Stimulated activated CD4-positive, alpha-beta T cell treated with anti-CD3 and anti-CD28 coated beads, Interleukin-15, amount 100 ng/mL, for 48 hours (primary cell): Measurements from ENCODE around the gene SPRYD3.
"Not testable (repeated sequence)": the region's sequence is repeated elsewhere in the genome, so short reads cannot be mapped to it uniquely, and the experiment has no call there.

Experiments
- DNase-seq, 2 donors: peaks; one replicate each; pipeline ENCODE4 v3.0.0-alpha.2; 2020; ENCODE audit warnings: low read depth in 2 of 2

Gene SPRYD3, protein sequence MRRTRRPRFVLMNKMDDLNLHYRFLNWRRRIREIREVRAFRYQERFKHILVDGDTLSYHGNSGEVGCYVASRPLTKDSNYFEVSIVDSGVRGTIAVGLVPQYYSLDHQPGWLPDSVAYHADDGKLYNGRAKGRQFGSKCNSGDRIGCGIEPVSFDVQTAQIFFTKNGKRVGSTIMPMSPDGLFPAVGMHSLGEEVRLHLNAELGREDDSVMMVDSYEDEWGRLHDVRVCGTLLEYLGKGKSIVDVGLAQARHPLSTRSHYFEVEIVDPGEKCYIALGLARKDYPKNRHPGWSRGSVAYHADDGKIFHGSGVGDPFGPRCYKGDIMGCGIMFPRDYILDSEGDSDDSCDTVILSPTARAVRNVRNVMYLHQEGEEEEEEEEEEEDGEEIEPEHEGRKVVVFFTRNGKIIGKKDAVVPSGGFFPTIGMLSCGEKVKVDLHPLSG

DNA sequence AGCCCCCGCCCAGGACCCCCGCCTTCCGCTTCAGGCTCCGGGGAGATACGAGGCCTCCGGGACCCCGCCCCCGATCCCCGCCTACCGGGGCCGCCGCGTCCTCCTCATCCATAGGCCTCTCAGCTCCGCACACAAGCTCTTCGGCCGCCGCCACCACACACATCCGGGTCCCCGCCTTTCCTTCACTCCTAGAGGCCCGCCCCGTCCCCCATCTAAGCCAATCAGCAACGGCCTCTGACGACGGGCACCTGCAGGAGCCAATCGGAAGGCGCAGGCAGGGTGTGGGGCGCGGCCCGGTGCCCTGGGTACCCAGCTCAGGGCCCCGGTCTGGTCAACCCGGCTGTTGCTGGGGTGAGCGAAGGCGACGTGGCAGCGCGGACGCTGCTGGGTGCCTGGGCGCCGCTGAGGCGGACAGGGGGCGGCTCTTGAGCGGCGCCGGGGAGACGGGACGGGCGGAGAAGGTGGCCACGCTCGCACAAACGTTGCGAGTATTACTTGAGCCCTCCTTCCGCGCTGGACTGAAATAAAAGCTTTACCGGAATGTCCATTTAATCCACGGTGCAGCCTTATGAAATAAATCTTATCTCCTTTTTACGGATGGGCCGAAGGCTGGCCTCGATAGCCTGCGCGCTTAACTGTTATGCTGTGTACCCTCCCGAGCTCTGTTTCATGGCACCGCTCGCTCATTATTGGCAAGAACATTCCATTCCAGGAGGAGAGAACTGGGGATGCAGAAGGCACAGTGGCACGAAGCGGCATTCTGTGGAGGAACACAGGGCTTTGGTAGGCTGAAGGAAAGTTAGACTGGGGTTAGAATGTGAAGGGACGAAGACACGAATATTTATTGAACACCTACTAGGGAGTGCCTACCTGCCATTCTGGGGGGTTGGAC lies at the start of gene SPRYD3:
SPRYD3 (minus strand) TSS at position 165 of the 892 bp plus-strand sequence; CDS start at position 108, 57 bp downstream.
- DNase-seq: peak; percentile 92 to 95

DNA sequence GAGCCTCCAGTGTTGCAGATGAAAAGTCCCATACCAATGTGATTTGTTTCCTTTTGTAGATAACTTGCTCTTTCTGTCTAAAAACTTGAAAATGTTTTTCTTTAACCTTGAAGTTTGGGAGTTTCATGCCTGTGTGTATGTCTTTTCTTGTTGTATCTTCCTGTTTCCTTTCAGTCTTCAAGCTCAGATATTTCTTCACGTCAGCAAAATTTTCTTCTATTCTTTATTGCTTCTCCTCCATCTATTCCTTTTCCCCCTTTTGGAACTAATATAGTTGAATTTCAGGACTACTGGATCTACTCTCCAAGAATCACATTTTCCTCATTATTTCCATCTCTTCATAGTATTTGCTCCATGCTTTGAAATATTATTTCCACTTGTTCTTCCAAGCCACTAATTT lies 48.0 kb upstream of the SPRYD3 start:
- DNase-seq: no peak

DNA sequence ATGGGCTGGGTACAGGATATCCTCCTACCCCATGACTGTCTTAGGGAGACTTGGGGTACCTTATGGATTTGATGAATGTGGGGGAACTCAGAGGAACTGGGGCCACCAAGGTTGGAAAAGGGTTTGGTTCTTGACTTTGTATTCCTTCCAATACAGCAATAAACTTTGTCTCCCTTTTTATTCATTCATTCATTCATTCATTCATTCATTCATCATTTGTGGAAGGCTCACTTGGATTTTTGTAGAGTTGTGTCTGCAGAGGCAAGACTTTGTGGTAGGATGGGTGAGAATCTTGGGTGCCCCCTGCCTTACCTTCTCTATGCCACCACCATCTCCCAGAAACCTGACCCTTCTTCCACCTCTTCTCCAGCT lies 45.1 kb upstream of the SPRYD3 start:
- no peak for DNase-seq

DNA sequence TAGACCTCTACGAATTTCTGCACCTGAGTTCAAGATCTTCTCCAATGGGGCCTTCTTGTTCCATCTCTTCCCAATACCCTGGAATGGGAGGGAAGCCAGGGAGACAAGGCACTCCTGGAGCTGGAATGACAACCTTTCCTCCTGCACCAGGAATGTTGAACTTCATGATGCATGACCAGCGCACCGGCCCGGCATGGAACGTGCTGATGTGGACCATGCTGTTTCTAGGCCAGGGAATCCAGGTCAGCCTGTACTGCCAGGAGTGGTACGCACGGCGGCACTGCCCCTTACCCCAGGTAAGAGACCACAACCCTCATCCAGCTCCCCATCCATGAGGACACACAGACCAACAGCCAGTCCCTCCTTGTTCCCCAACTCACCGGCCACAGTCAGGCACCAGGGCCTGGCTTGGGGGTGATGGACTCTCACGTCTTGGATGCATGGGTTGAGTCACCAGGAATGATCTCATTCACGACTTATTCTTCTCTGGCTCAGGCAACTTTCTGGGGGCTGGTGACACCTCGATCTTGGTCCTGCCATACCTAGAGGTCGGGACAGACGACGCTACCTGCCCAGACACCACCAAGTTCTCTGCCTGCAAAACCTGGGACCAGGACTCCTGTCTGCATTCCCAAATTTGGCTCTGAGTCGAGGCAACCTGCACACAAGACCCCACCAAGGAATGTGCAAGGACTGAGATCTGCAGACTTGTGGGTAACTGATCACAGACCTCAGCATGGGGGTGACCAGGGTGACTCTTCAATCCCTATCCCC lies 44.6 kb upstream of the SPRYD3 start:
- DNase-seq: no peak

DNA sequence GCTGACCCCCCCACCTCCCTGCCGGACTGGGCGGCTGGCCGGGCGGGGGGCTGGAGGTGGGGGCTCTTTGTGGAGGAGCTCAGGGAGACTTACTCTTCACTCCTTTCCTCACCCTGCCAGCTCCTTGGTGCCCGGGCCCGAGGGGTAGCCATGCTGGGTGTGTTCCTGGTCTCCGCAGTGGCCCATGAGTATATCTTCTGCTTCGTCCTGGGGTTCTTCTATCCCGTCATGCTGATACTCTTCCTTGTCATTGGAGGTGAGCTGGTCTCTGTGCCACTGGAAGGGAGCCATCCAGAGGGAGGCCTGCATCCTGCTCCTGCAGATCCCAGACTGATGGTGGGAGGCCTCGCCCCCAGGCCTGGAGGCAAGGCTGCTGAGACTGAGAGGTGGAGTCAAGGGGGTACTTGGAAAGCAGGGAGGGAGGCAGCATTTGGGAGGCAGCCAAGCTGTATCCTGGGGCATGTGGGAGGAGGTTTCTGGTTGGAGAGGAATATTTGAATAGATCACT lies 43.8 kb upstream of the SPRYD3 start:
- no peak for DNase-seq

DNA sequence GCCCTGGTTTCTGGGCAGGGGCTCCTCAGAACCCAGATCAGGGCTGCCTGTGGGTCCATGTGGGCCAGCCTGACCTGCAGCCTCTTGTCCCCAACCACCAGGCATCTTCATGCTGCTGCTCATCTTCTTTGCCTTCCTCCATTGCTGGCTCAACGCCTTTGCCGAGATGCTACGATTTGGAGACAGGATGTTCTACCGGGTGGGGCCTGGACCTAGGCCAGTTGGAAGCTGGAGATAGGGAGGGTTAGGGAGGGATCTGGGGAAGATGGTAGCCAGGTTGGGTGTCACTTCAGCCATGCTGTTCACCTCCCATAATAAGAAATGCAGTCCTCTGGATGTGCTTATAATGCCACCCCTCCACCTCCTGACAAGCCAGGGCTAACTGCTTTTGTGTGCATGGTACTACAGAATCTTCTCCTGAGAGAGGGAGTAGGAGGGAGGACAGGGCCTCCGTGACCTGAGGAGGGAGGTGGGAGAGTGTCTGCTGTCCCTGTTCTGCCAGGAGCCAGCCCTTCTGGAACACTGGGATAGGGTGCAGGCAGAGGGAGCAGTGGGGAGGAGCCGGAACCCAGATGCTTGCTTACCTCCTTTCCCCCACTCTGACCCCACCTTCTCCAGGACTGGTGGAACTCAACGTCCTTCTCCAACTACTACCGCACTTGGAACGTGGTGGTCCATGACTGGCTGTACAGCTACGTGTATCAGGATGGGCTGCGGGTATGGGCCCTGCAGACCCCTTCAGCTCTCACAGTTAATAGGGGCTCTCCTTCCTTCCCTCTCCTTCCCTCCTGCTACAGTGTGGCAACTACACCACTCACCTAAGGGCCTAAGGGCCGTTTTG lies 41.7 kb upstream of the SPRYD3 start:
- DNase-seq: no peak

DNA sequence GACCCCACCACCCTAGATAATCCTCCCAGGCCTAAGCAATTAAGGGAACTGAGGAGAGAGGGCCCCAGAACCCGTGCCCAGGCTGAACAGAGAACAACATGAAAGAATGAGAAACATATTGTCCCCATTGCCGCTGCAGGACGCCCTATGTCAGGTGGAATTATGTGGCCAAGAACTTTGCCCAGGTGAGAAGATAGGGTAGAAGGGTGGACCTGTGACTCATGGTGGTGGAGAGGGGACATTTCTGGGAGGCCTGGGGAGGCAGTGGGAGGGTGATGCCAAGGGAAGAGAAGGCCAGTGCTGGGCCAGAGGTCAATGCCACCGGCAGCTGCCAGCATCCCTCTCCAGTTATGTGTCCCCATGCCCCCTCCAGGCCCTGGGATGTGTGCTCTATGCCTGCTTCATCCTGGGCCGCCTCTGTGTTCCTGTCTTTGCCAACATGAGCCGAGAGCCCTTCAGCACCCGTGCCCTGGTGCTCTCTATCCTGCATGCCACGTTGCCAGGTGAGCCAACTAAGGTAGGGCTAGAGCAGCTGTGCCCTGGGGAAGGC lies 39.6 kb upstream of the SPRYD3 start:
- DNase-seq: no peak

DNA sequence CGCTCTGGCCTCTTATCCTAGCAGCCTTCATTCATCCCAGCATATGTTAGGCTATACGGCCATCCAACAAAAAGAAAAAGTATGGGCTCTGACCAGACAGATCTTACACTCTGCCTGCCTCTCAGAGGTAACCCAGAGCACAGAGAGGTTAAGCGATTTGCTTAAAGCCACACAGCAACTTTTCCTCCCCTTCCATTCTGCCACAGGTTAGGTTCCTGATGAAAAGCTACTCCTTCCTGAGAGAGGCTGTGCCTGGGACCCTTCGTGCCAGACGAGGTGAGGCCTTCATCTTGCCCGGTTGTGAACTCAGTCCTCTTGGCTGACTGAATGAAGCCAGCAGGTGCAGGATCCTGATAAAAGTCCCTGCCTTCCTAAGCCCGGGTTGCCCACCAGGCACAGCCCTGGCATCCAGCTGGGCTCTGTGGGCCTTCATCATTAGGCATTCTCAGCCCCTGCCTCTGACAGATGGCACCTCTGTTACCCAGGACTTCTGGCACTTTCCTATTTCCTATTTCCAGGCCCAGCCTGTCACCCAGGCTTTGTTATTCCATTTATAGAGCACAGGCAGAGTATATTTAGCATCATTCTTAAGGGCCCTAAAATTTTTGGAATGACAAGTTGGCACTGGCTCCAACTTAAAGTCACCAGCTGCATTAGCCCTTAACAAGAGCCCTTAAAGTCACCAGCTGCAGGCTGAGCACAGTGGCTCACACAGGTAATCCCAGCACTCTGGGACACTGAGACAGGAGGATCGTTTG lies 36.9 kb upstream of the SPRYD3 start:
- DNase-seq: no peak

DNA sequence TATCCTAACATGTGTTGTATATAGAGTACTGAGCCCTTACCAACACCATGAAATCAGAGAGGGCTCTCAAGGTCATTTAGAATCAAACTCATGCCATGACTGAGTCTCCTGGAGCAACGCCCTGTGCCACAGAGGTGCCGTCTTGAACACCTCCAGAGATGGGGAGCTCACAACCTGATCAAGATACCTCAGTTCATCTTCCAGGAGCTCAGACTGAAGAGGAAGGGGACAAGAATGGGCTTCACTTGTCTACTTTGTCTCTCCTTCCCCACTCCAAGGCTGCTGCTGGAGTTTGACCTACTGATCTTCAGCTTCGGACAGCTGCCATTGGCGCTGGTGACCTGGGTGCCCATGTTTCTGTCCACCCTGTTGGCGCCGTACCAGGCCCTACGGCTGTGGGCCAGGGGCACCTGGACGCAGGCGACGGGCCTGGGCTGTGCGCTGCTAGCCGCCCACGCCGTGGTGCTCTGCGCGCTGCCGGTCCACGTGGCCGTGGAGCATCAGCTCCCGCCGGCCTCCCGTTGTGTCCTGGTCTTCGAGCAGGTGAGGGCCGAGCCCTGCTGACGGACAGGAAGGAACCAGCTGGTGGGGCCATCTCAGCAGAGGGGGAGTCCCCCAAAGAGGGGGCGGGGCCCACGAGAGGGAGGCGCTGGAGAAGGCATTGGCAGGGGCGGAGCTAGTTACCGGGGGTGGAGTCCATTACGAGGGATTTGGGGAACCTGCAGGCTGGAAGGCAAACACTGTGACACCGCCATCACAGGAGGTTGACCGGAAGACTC lies 36.1 kb upstream of the SPRYD3 start:
- DNase-seq: no peak

DNA sequence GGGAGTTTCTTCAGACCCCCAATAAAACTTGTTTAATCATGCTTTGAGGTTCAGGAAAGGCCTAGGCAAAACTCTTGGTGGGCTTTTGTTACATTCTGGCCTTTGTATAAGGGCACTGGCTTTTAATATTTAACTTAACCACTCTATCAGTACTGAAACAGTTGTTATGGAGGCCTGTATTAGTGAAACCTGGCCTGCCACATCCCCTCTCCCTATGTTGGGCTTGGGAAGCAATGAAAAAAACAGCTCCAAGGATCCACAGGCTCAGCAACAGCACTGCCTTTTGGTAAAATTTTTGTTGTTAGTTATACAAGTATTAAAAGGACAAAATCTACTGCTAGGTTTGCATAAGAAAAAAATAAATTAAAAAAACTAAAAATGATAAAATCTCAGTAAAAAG lies 34.8 kb upstream of the SPRYD3 start:
- no peak for DNase-seq

DNA sequence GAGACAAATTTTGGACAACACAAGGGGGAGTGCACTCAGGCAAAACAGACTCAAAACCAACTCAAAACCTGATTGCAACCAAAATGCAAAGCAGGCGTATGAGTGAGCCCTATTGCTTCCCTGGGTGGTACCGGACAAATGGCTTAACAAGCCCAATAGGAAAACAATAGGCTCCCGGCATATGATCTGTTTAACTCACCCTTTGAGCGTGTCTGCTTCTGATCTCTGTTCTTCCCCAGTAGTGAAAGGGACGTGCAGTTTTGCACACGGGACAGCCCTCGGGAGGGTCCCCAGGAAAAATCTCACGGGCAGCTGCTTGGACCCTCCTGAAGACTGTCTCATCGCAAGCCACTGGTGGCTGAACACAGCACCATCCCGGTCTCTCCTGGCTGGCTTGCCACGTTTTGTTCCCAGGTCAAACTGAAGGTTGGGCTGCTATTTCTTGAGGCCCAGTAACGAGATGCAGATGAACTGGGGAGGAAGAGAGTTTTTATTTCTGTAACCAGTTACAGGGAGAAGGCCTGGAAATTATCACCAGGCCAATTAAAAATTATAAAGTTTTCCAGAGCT lies 34.0 kb upstream of the SPRYD3 start:
- DNase-seq: no peak

DNA sequence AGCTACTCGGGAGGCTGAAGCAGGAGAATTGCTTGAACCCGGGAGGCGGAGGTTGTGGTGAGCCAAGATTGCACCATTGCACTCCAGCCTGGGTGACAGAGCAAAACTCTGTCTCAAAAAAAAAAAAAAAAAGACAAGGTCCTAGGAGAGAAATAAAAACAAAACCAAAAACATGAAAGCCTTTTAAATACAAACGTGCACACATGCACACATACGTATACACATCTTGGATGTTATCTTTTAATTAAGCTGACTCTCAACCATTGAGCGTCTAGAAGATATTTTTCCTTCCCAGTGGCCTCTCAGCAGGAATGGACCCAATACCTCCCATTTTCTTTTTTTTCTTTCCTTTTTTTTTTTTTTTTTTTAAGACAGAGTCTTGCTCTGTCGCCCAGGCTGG lies 33.2 kb upstream of the SPRYD3 start:
- DNase-seq: not testable (repeated sequence)

DNA sequence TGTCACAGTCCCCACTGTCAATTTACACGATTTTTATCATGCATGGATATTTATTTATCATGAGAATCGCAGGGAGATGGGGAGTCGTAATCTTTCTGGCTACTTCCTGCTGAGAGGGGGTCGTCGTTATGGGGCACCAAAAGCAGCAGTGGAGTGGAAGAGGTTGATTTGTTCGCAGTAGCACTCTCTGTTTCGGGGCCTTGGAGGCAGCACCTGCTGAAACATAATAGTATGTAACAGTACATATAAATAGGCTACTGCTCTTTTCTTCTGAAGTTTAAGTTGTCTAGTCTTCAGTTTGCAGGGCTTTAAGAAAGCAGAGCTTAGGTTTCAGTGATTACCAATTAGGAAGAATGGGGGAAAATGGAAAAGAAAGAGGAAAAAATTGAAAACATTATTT lies 27.9 kb upstream of the SPRYD3 start:
- DNase-seq: no peak

DNA sequence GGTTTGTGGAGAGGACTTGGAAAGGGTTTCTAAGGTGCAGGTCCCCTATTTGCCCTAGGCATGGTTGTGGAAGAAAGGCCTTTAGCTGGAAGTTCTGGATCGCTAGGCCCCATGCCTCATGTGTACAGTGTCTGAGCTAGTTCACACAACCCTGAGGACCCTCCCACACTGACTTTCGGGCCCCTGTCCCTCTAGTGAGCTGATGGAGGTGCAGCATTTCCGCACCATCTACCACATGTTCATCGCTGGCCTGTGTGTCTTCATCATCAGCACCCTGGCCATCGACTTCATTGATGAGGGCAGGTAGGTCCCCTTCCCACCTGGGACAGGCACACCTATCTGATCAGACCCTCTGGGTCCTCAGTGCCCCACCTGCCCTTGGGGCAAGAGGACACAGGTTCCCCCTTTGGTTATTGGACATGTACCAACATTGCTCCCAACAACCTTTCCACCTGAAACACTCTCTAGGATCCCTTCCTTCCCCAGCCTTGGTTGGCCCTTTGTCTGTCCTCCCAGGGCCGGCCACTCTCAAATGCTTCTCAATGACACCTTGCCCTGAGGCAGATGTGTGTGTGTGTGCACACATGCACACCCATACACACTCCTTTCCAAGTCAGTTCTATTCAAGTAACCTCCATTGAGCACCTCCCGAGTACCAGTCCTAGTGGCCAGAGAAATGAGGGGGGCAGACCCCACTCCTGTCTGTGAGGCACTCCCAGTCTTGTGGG lies 26.7 kb upstream of the SPRYD3 start:
- no peak for DNase-seq

DNA sequence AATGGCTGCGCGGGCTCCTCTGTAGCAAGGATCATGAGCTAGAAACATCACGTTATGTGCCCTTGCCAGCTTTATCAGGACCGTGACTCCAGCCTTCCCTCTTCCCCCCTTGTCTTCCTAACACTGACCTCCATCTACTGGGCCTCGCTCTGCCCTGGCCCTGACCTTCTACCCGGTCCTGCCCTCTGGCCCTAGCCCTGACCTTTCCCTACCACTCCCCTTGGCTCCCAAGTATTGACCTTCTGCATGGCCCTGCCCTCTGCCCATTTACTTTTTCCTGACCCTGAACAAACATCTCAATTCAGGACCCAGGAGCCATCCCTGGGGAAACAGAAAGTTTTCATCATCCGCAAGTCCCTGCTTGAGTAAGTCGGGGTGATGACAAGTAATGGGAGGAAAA lies 26.1 kb upstream of the SPRYD3 start:
- no peak for DNase-seq

DNA sequence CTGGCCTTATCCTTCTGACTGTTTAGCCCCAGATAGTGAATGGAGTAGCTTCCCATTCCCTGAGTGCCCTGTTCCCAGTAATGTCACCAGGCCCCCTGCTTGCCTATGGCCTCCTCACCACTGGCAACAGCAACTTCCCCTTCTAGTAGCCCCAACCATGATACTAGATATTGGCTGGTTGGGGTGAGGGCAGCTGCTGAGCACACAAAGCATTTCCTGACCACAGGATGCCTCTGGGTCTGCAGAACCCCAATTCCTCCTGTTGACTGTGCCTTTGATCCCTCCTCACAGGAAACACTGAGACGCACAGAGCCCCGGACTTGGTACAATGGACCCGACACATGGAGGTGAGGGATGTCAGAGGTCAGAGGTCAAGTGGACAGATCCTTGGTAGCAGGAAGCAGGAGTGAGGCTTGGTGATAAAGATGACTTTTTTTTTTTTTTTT lies 24.7 kb upstream of the SPRYD3 start:
- DNase-seq: no peak

DNA sequence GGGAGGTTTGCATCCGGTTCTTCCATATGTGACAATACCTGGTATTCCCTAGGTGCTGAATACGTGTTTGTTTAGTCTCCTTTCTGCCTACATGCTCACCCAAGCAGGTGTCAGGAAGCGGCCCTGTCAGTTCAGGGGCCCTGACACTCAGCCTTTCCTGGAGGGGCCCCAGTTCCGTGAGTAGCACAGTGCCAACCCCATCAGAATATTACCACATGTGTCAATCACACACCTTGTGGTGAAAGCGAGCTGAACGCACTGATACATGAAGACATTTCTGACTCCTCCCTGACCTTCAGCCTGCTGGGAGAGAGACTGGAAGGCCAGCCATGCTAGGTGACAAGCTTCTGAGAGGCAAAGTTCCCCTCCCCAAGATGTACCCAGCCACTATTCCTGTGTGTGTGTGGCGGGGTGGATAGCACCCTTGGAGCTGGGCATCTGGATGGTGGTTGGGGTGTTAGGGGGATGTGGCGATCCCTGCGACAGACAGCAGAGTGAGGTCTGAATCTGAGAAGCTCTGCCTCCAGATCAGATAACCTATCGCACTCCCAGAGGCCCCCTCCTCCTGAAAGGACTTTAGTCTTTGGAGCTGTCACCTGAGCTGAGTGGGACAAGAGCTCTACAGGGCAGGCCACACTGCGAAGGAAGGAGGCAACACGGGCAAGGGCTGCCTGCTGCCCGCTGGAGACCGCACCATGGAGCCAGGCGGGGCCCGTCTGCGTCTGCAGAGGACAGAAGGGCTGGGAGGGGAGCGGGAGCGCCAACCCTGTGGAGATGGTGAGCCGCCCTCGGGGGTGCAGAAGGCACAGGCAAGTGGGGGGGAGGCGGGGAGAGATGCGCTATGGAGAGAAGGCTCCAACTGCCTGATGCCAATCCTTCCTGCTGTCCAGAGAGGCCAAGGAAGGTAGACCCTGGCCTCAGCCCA lies 24.0 kb upstream of the SPRYD3 start, which contains the start of gene SOAT2:
SOAT2 (plus strand) TSS at position 604 of the 925 bp plus-strand sequence; CDS start at position 696, 92 bp downstream.
- DNase-seq: peak; percentile 19 to 41
